Kidney glomerular epithelial cell (primary cell): ENCODE data around the gene HARS2.
"Not testable (repeated sequence)": the region's sequence is repeated elsewhere in the genome, so short reads cannot be mapped to it uniquely, and the experiment has no call there.

Experiments used
- DNase-seq: peaks from one replicate; lab custom pipeline; 2025; lab: John Stamatoyannopoulos, UW

The HARS2 gene

GRCh38 chr5:140700177-140701144 is 9.2 kb downstream of the HARS2 start, which contains the start of gene ZMAT2:
Gene ZMAT2, plus strand, starts transcription at chr5:140700447. Its CDS starts 14 bp downstream, at chr5:140700461.
- peak; percentile 96 for DNase-seq

GRCh38 chr5:140707812-140708211 is 16.6 kb downstream of the HARS2 start:
- no peak for DNase-seq

DNA sequence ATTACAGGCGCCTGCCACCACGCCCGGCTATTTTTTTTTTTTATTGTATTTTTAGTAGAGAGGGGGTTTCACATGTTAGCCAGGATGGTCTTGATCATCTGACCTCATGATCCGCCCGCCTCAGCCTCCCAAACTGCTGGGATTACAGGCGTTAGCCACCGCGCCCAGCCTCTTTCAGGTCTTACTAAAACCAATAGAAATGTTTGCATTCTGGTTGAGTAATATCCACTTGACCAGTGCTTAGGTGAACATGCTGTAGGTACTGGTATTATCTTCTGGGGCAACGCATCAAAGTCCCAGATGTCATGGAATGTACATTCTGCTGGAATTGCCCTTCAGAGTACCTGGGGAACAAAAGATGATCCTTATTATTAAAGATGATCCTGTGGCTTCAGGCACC is 17.5 kb downstream of the HARS2 start:
- DNase-seq = not testable (repeated sequence)

- DNase-seq = peak; percentile 98
Measured at GRCh38 chr5:140710899-140711552, 19.8 kb downstream of the HARS2 start.

DNA sequence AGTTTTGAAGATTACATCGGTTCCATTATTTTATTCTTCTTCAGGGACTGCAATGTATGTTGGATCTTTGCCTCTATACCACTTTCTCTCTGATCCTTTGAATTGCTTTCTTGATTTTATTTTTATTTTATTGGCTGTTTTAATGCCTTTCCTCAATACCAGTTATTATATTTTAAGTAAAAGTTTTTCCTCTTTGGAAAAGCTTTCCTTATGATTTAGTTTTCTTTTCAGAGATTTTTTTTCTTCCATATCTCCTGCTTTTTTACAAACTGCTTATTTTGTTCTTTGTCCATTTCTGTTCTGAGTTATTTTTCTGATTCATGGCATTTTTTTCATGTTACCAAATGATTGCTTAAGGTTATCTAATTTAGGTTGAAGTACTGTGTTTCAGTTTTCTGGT is 20.5 kb downstream of the HARS2 start:
- DNase-seq = no peak

- no peak for DNase-seq
Measured at GRCh38 chr5:140713562-140714094, 22.4 kb downstream of the HARS2 start.

DNA sequence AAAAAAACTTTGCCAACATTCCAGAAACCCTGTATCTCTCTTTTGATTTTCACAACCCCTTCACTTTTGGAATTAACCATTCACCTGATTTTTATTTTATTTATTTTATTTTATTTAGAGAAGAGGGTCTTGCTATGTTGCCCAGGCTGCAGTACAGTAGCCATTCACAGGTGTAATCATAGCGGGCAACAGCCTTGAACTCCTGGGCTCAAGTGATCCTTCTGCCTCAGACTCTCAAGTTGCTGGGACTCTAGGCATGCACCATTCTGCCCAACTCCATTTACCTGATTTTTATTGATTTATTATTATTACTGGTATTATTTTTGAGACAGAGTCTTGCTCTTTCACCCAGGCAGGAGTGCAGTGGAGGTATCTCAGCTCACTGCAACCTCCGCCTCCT is 25.0 kb downstream of the HARS2 start:
- not testable (repeated sequence) for DNase-seq

- no peak for DNase-seq
Measured at GRCh38 chr5:140718266-140718592, 27.0 kb downstream of the HARS2 start.

DNA sequence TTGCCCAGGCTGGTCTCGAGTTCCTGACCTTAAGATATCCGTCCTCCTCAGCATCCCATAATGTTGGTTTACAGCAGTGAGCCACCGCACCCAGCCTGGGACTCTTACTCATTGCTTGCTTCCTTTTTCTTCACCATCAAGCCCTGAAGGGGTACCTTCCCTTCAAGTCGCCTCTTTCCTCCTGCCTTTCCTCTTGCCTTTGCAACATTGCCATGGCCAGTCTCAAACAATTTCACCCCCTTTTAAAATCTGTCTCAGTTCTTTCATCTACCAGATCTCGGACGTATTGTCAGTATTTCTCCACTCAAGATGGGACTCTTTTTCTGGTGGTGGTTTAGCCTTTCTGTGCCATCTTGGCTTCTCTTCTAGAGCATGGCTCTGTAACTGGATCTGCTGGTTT is 29.5 kb downstream of the HARS2 start:
- not testable (repeated sequence) for DNase-seq

- not testable (repeated sequence) for DNase-seq
Measured at GRCh38 chr5:140721395-140721794, 30.1 kb downstream of the HARS2 start.

DNA sequence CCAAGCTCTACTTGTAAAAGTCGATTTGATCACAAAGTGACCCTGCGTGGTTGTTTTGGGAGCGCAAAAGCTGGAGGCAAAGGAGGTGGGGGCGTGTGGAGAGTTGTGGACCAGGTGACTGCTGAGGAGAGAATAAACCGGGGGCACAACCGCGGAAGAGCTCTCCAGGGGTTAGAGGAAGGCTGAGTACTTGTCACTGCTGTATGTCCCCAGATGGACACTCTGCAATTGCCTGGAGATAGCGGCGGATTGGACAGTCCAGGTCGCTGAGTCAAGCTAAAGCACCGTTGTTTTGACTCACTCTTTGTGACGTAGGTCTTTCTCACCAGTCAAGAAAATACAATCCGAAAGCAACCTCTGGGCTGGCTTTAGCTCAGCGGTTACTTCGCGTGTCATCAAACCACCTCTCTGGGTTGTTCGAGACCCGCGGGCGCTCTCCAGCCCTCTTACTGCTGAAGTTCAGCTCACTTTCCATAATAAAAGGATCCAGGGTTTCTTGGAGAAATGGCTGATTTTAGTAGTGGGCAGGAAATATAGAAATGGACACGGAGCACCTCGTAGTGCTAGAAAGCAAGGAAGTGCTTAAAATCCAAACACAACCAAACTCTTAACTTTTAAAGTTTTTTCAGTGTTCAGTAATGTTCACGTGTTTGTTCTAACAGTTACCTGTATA is 34.7 kb downstream of the HARS2 start:
- DNase-seq = peak; percentile 98

GRCh38 chr5:140733098-140733497 is 41.8 kb downstream of the HARS2 start:
- DNase-seq = no peak

- DNase-seq = no peak
Measured at GRCh38 chr5:140734354-140734753, 43.1 kb downstream of the HARS2 start.

DNA sequence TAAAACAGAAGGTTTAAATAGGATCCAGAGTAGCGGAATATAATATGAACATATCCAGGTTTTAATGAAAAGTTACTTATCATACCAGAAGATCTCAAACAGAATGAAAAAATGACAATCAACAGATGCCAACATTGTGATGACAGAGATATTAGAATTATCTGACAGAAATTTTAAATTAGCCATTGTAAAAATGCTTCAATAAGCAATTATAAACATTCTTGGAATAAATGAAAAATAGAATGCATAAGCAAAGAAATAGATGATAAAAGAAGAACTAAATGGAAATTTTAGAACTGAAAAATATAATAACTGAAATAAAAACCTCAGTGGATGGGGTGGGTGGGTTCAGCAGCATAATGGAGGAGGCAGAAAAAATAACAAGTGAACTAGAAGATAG is 46.2 kb downstream of the HARS2 start:
- DNase-seq = no peak

GRCh38 chr5:140741967-140742366 is 50.7 kb downstream of the HARS2 start:
- no peak for DNase-seq
